ENCODE results near the gene HS3ST3B1. TPM values are rescaled to one million over a fixed set of nuclear protein-coding genes. Genes with fewer than 3 reads are reported as not detected.

HS3ST3B1 gene
- total RNA-seq, 1 donor from 2014 or later, result 8.7 TPM

DNA sequence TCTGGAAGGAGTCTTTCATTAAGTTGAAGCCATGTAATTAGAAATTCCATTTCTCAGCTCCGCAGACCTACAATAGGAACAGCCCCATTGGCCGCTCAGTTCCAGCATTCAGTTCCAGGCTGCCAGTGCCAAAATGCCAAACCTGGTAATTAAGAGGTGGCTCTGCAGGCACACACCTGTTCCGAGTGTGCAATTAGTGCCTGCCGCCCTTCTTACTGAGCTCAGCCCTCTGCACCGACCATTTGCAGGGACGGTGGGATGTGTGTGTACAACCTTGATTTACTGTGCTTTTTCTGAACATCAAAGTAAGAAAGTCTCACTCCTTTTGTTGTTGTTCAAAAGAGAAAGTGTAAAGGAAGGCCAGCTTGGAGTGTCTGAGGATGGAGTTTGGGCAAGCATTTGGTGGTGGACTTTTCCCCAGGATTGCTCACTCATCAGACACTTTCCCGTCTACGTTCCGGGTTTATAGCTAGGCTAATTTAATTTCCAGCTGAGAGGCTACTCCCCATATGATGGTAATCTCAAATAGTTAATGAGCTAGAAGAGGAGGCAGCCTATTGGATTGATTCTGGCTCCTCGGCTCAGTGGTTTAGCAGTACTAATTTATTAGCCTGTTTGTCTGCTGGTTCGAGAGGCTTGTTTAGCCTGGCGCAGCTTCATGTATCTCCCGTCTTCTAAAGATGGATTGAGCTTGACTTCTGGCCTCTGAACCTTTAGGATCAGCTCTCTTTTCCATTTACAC, 20.0 kb downstream of the HS3ST3B1 start:
- Mint-ChIP-seq H3K4me1 (ENCODE audit: low read depth, unreplicated experiment) (peaks cover 22% of the 10 kb centered on the region), H3K4me3 (ENCODE audit: unreplicated experiment) (no peak overlapping the region), H3K27me3 (ENCODE audit: low read depth, unreplicated experiment) (no peaks in the 10 kb centered on the region), H3K27ac (ENCODE audit: unreplicated experiment) (no peak overlapping the region), H3K36me3 (ENCODE audit: low read depth, unreplicated experiment) (peaks cover 4% of the 10 kb centered on the region), H3K9me3 (ENCODE audit: unreplicated experiment) (no peaks in the 10 kb centered on the region)
- no peak overlapping the region for H3K4me3 ChIP-seq (ENCODE audit: insufficient read depth, low read depth, low read length)
- peaks cover 94% of the 10 kb centered on the region for H3K79me2 ChIP-seq (ENCODE audit: insufficient read depth, low read length)
- DNase-seq (ENCODE audit: low read depth), result peak; percentile 38
- no peaks in the 10 kb centered on the region for H3K9me3 ChIP-seq (ENCODE audit: insufficient read depth, low read depth, low read length)
- no peaks in the 10 kb centered on the region for H3K36me3 ChIP-seq (ENCODE audit: insufficient read depth, low read length)
- H3K27me3 ChIP-seq (ENCODE audit: insufficient read depth, low read length), result no peaks in the 10 kb centered on the region
- FAIRE-seq, result no peak
- H3K4me2 ChIP-seq (ENCODE audit: low read length), result peak overlapping the region; percentile 65
- no peak overlapping the region for H3K27ac ChIP-seq (ENCODE audit: low read depth, low read length)
- H2AFZ ChIP-seq (ENCODE audit: low read depth, low read length), result no peak overlapping the region
- H3K4me1 ChIP-seq (ENCODE audit: insufficient read depth, low read length), result peaks cover 17% of the 10 kb centered on the region
- H4K20me1 ChIP-seq (ENCODE audit: insufficient read depth, low read length), result peaks cover 93% of the 10 kb centered on the region
- H3K9ac ChIP-seq (ENCODE audit: low read length), result peak overlapping the region; percentile 3
- TF ChIP-seq, protein P1, sequence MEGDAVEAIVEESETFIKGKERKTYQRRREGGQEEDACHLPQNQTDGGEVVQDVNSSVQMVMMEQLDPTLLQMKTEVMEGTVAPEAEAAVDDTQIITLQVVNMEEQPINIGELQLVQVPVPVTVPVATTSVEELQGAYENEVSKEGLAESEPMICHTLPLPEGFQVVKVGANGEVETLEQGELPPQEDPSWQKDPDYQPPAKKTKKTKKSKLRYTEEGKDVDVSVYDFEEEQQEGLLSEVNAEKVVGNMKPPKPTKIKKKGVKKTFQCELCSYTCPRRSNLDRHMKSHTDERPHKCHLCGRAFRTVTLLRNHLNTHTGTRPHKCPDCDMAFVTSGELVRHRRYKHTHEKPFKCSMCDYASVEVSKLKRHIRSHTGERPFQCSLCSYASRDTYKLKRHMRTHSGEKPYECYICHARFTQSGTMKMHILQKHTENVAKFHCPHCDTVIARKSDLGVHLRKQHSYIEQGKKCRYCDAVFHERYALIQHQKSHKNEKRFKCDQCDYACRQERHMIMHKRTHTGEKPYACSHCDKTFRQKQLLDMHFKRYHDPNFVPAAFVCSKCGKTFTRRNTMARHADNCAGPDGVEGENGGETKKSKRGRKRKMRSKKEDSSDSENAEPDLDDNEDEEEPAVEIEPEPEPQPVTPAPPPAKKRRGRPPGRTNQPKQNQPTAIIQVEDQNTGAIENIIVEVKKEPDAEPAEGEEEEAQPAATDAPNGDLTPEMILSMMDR (IDR thresholded peaks at IDR 0.05; ENCODE audit: insufficient read depth, low read depth, low read length), result no peak

DNA sequence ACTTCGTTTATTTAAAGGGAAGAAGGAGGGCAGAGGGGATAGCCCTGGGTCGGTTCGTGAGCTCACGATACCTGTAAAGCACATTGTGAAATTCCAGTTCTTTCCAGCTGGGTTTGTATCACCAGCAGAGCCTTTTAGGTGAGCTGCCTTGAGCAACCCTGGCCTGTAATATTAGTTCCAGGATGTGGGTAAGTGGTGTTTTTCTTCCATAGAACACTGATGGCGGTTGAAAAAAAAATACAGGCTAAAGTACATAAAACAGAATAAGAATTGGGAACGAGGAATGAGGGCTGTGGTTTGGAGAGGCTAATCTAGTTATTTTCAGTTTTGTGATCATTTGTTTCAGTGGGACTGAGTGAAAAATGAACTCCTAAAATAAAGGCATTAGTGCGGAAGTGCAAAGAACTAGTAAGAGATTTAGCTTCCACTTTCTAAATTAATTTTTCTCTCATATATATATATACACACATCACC, 20.6 kb downstream of the HS3ST3B1 start:
- H3K9ac ChIP-seq (ENCODE audit: low read length), result peak overlapping the region; percentile 3
- H3K4me3 ChIP-seq (ENCODE audit: insufficient read depth, low read depth, low read length), result no peak overlapping the region
- peaks cover 93% of the 10 kb centered on the region for H4K20me1 ChIP-seq (ENCODE audit: insufficient read depth, low read length)
- Mint-ChIP-seq H3K9me3 (ENCODE audit: unreplicated experiment) (no peaks in the 10 kb centered on the region), H3K36me3 (ENCODE audit: low read depth, unreplicated experiment) (peaks cover 2% of the 10 kb centered on the region), H3K4me3 (ENCODE audit: unreplicated experiment) (no peak overlapping the region), H3K4me1 (ENCODE audit: low read depth, unreplicated experiment) (peaks cover 17% of the 10 kb centered on the region), H3K27ac (ENCODE audit: unreplicated experiment) (no peak overlapping the region), H3K27me3 (ENCODE audit: low read depth, unreplicated experiment) (no peaks in the 10 kb centered on the region)
- H3K9me3 ChIP-seq (ENCODE audit: insufficient read depth, low read depth, low read length), result no peaks in the 10 kb centered on the region
- TF ChIP-seq, protein P1 (IDR thresholded peaks at IDR 0.05; ENCODE audit: insufficient read depth, low read depth, low read length), result no peak
- TF ChIP-seq EZH2 (IDR thresholded peaks at IDR 0.05; ENCODE audit: insufficient read depth, low read length), result no peak
- no peaks in the 10 kb centered on the region for H3K27me3 ChIP-seq (ENCODE audit: insufficient read depth, low read length)
- no peaks in the 10 kb centered on the region for H3K36me3 ChIP-seq (ENCODE audit: insufficient read depth, low read length)
- peaks cover 94% of the 10 kb centered on the region for H3K79me2 ChIP-seq (ENCODE audit: insufficient read depth, low read length)
- DNase-seq (ENCODE audit: low read depth) (peak; percentile 66), FAIRE-seq (no peak)
- H2AFZ ChIP-seq (ENCODE audit: low read depth, low read length), result no peak overlapping the region
- H3K27ac ChIP-seq (ENCODE audit: low read depth, low read length), result no peak overlapping the region
- peaks cover 11% of the 10 kb centered on the region for H3K4me1 ChIP-seq (ENCODE audit: insufficient read depth, low read length)
- H3K4me2 ChIP-seq (ENCODE audit: low read length), result peak overlapping the region; percentile 65

Data from astrocyte (in vitro differentiated cells and primary cell).